ENCODE data around the gene PRKN. TPM values are rescaled to one million over a fixed set of nuclear protein-coding genes. Genes with fewer than 3 reads are reported as not detected.

The PRKN gene
- total RNA-seq, 2 donors from 2014 or later, result 3.3 to 4.8 TPM

GRCh38 chr6:162029873-162030576 is 697.5 kb downstream of the PRKN start:
- H3K4me1 ChIP-seq (ENCODE audit: control insufficient read depth, insufficient read depth, low read length), result no peaks in the 10 kb centered on the region
- H3K4me3 ChIP-seq (ENCODE audit: low read length), result no peak overlapping the region
- Mint-ChIP-seq H3K9me3 (no peaks in the 10 kb centered on the region), H3K27me3 (ENCODE audit: insufficient read depth) (peaks cover 7% of the 10 kb centered on the region), H3K4me3 (no peak overlapping the region), H3K36me3 (ENCODE audit: low read depth) (no peaks in the 10 kb centered on the region), H3K27ac (no peak overlapping the region), H3K4me1 (no peaks in the 10 kb centered on the region)
- no peaks in the 10 kb centered on the region for H3K27me3 ChIP-seq (ENCODE audit: control insufficient read depth, insufficient read depth, low read length, poor library complexity, severe bottlenecking)
- no peak for TF ChIP-seq CTCF (conservative IDR thresholded peaks at IDR 0.05)
- WGBS, 2 experiments (ENCODE audit: insufficient coverage in 1 of 2, insufficient read length in 1 of 2), result 88 to 93% methylated on average over 6 to 7 of the region's 7 CpGs
- no peak for DNase-seq
- no peak overlapping the region for H3K27ac ChIP-seq (ENCODE audit: low read depth, low read length)
- H3K9me3 ChIP-seq (ENCODE audit: control insufficient read depth, low read length), result no peaks in the 10 kb centered on the region
- H3K36me3 ChIP-seq (ENCODE audit: control insufficient read depth, insufficient read depth, low read length), result no peaks in the 10 kb centered on the region
- H3K9ac ChIP-seq (ENCODE audit: extremely low read depth, low read length, poor library complexity, severe bottlenecking), result no peak overlapping the region

- no peaks in the 10 kb centered on the region for H3K4me1 ChIP-seq (ENCODE audit: control insufficient read depth, insufficient read depth, low read length)
- no peak overlapping the region for H3K4me3 ChIP-seq (ENCODE audit: low read length)
- Mint-ChIP-seq H3K27ac (no peak overlapping the region), H3K4me1 (no peaks in the 10 kb centered on the region), H3K36me3 (ENCODE audit: low read depth) (no peaks in the 10 kb centered on the region), H3K27me3 (ENCODE audit: insufficient read depth) (peaks cover 7% of the 10 kb centered on the region), H3K9me3 (no peaks in the 10 kb centered on the region), H3K4me3 (no peak overlapping the region)
- DNase-seq, result no peak
- 85 to 93% methylated on average over 2 to 3 of the region's 4 CpGs for WGBS, 2 experiments (ENCODE audit: insufficient coverage in 1 of 2, insufficient read length in 1 of 2)
- H3K9me3 ChIP-seq (ENCODE audit: control insufficient read depth, low read length), result no peaks in the 10 kb centered on the region
- H3K27me3 ChIP-seq (ENCODE audit: control insufficient read depth, insufficient read depth, low read length, poor library complexity, severe bottlenecking), result no peaks in the 10 kb centered on the region
- no peak for TF ChIP-seq CTCF (conservative IDR thresholded peaks at IDR 0.05)
- no peaks in the 10 kb centered on the region for H3K36me3 ChIP-seq (ENCODE audit: control insufficient read depth, insufficient read depth, low read length)
- H3K9ac ChIP-seq (ENCODE audit: extremely low read depth, low read length, poor library complexity, severe bottlenecking), result no peak overlapping the region
- no peak overlapping the region for H3K27ac ChIP-seq (ENCODE audit: low read depth, low read length)
Observed at GRCh38 chr6:162026843-162027242, 700.7 kb downstream of the PRKN start.

- H3K4me1 ChIP-seq (ENCODE audit: control insufficient read depth, insufficient read depth, low read length), result no peaks in the 10 kb centered on the region
- Mint-ChIP-seq H3K4me3 (no peak overlapping the region), H3K27ac (no peak overlapping the region), H3K27me3 (ENCODE audit: insufficient read depth) (peaks cover 7% of the 10 kb centered on the region), H3K4me1 (no peaks in the 10 kb centered on the region), H3K36me3 (ENCODE audit: low read depth) (no peaks in the 10 kb centered on the region), H3K9me3 (no peaks in the 10 kb centered on the region)
- no peak overlapping the region for H3K4me3 ChIP-seq (ENCODE audit: low read length)
- DNase-seq, result no peak
- WGBS, 2 experiments (ENCODE audit: insufficient coverage in 1 of 2, insufficient read length in 1 of 2), result 93 to 96% methylated on average over 8 of the region's 8 CpGs
- no peaks in the 10 kb centered on the region for H3K9me3 ChIP-seq (ENCODE audit: control insufficient read depth, low read length)
- no peaks in the 10 kb centered on the region for H3K27me3 ChIP-seq (ENCODE audit: control insufficient read depth, insufficient read depth, low read length, poor library complexity, severe bottlenecking)
- H3K9ac ChIP-seq (ENCODE audit: extremely low read depth, low read length, poor library complexity, severe bottlenecking), result no peak overlapping the region
- no peaks in the 10 kb centered on the region for H3K36me3 ChIP-seq (ENCODE audit: control insufficient read depth, insufficient read depth, low read length)
- no peak overlapping the region for H3K27ac ChIP-seq (ENCODE audit: low read depth, low read length)
- no peak for TF ChIP-seq CTCF (conservative IDR thresholded peaks at IDR 0.05)
Observed at GRCh38 chr6:162026031-162026430, 701.5 kb downstream of the PRKN start.

All from endodermal cell (in vitro differentiated cells).